Stimulated activated CD4-positive, alpha-beta T cell treated with anti-CD3 and anti-CD28 coated beads, TNF-alpha, amount 100 ng/mL, for 48 hours (primary cell): ENCODE data around the gene ELMO1.

Experiments
- DNase-seq, 3 donors: peaks; one replicate each; pipeline ENCODE4 v3.0.0-alpha.2; 2020; ENCODE audit warnings: low read depth in 3 of 3

The ELMO1 gene

GRCh38 chr7:37315772-37316715 is 132.6 kb downstream of the ELMO1 start:
- DNase-seq, result no peak

DNA sequence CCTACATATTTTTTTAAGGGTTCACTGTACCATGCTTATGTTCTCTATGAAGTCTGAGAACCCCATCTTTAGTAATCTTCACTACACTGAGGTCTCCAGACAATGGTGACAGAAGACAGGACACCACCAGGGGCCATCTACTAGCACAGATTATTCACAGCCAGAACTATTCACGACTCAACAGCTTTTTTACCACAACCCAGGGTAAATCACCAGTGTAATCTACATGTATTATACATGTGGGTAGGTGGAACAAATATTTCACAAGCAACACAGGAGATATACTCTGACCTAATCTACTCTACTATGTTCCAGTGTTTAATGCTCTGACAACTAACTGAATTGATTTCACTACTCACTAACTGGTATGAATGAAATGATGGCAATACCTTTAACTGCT is 136.1 kb downstream of the ELMO1 start:
- DNase-seq, result no peak

DNA sequence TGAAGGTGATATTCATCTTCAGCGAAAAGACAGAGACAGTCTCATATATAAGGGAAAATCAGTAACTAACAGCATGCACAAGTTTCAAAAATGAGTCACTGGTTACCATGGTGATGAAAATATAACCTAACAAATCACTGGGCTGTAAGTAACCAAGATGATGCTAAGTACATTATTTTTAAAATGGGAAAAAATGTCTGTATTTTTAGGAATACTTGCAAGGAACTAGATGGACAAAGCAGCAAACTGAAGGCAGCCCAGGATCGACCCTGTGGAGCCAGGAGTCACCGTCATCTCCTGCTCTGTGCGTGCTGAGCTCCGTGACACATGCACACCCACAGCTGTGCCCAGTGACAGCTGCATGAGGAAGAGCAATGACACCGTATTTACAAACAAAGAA is 137.3 kb downstream of the ELMO1 start:
- peak in 2 of 3 donors; percentile 14 to 24 for DNase-seq

- DNase-seq, result no peak
Observed at GRCh38 chr7:37310327-37311080, 138.2 kb downstream of the ELMO1 start.

GRCh38 chr7:37309493-37309892 is 139.2 kb downstream of the ELMO1 start:
- no peak for DNase-seq

DNA sequence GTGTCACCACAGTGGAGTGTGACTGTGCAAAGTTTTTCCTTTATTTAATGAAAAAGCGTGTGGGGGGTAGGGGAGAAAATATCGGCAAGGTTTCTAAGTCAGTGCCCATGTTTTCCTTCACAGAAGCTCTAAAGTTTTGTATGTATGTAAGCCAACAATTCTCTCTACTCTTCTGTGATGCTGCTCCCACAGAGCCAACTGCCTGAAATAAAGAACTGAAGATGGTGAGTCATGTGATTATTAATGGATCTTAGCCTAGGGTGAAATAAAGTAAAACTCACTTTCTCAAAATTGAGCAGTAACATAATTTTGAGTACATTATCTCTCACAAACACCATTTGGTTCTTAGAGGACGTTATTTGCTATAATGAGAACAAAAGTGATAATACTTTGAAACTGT is 143.7 kb downstream of the ELMO1 start:
- no peak for DNase-seq

DNA sequence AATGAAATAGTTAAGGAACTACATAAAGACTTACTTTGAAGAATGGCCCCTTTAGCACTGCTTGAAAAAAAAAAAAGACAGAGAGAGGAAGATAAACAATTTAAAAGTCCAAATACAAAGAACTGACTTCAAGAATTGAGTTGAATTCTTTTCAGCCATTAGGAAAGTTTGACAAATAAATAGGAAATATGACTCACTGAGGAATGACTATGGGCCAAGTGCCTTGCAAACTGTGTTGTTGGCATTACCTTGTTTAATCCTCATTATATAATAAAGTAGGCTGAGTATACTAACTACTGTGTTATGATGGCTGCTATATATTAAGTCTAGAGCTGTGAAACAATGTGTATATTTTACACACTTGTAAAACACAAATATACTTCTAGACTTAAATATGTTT is 151.1 kb downstream of the ELMO1 start:
- no peak for DNase-seq

GRCh38 chr7:37295401-37295800 is 153.3 kb downstream of the ELMO1 start:
- DNase-seq, result no peak

DNA sequence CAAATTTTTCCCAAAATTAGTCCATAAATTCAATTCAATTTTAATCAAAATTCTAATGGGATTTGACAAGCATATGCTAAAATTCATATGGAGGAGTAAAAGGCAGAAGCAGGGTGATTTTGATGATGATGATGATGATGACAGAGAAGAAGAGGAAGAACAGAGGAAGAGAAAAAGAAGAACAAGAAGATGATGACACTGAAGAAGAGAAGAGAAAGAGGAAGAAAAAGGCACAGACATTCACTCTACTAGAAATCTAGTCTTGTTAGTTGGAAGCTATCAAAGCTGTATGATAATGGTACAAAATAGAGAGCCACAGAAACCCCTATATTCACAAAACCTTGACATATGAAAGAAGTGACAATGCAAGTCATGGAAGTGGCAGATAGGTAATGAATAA is 157.9 kb downstream of the ELMO1 start:
- no peak for DNase-seq

GRCh38 chr7:37289781-37290180 is 158.9 kb downstream of the ELMO1 start:
- DNase-seq, result no peak

DNA sequence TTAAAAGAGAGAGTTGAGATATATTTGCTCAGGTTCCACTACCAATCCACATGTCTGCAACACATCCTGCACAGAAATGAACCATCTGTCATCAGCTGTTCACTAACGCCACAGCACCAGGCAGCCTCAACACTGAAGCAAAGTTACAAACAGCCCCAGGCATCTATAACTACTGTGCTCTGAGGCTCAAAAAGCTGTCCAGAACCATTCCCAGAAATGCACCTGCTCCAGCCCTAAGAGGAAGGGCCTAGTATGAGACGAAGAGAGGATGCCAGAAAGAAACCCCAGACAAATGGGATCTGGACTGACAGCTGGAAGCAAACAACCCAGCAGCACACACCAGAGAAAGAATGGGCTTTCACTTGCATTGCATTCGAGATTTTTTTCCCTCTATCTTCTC is 159.3 kb downstream of the ELMO1 start:
- no peak for DNase-seq

GRCh38 chr7:37287131-37287855 is 161.4 kb downstream of the ELMO1 start:
- DNase-seq, result no peak

- no peak for DNase-seq
Observed at GRCh38 chr7:37286454-37286832, 162.2 kb downstream of the ELMO1 start.

DNA sequence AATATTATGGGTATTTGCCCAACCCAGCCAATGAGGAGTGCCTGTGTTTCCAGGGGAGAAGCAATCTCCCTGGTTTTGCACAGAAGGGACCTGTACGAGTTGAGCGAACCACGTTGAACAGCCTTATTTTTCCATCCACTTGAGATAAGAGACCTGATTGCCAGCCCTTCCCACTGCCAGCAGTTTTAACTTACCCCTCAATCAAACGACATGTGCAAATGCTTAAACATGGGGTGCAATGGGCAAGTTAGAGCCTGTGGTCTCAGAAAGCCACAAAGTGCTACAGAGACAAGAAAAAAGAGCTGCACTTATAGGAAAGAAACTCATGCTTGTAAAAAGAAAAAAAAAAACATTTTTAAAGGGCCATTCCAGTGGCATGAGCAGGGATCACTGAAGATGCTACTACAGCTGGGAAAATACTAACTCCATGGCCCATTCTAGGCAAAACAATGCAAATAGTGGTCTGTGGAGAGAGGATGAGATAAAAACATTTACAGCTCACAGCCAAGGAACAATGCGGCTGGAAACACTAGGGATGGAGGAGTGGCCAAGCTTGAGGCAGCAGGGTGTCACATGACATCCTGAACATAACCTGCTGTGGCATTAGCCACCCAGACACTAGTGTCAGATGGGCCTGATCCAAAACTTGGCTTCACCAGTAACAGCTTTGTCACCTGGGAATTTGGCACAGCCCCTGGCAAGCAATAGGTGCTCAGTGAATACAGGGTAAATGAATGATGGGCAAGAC is 162.8 kb downstream of the ELMO1 start:
- DNase-seq, result no peak

GRCh38 chr7:37284805-37285231 is 163.8 kb downstream of the ELMO1 start:
- DNase-seq, result peak in 2 of 3 donors; percentile 9 to 24

DNA sequence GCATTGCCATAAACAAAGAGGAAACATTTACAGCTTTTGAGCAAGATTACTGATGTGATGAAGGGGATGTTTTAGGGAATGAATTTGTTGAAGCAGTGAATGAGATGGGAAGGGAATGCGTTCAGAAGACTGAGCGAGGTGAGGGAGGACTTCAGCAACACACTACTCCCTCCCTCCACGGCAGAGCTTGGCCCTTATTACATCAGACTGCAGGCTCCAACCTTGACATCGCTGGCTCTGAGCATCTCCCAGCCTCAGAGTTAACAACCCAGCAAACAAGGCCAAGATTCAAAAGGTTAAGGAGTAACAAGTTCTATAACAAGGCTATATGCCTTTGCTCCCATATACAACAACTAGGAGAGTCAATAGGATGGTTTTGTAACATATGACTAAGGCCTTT is 164.4 kb downstream of the ELMO1 start:
- DNase-seq, result no peak

GRCh38 chr7:37283716-37284115 is 164.9 kb downstream of the ELMO1 start:
- DNase-seq, result no peak

- DNase-seq, result no peak
Observed at GRCh38 chr7:37282927-37283326, 165.7 kb downstream of the ELMO1 start.

DNA sequence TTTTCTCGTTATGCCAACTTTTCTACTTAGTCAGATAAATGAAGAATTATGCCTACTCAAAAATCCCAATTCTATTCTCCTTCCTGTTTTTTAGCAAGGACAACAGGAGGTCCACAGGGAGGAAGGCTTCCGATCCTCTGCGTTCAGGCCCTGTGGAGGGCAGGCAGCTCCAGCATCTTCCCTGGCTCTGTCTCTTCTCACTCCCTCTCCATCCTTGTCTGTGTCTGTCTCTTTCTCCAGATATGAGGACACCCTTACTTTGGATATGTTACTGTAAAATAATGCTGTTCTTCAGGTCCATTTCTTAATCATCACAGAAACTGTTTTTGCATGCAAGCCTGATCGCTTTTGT is 166.6 kb downstream of the ELMO1 start:
- no peak for DNase-seq

GRCh38 chr7:37281368-37282092 is 167.1 kb downstream of the ELMO1 start:
- DNase-seq, result no peak

DNA sequence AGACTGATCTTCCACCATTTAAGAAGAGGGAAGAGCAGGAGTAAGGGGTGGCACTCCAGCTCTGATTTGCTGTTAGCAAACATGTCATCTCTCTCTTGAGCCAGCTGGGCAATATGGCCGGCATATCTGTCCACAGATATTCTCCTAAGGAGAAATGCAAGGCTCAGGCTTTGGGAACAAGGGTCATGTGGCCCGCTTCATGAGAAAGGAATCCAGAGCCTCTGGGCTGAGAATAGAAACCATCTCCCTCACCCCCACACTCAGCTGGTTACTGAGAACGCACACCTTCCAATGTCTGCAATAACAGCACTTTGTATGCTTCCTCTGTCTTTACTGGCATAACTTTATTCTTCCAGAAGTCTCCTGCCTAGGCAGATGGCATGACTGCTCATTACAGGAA is 171.2 kb downstream of the ELMO1 start:
- DNase-seq, result no peak
